Brain pericyte (primary cell): Measurements from ENCODE around the gene PPP1R14B.
A peak's percentile ranks its signal among the peaks of the same experiment; 100 is the strongest.

Experiments
- DNase-seq: peaks from one replicate; pipeline ENCODE4 v3.0.0-alpha.2; 2012; ENCODE audit warnings: low read depth, low spot score

Gene PPP1R14B

GRCh38 chr11:64210301-64211020, 36.3 kb downstream of the PPP1R14B start:
- no peak for DNase-seq

GRCh38 chr11:64209563-64209843, 37.2 kb downstream of the PPP1R14B start:
- no peak for DNase-seq

GRCh38 chr11:64208796-64209562, 37.8 kb downstream of the PPP1R14B start:
- DNase-seq = no peak

- no peak for DNase-seq
Measured at GRCh38 chr11:64208086-64208795, 38.5 kb downstream of the PPP1R14B start.

GRCh38 chr11:64207256-64208085, 39.3 kb downstream of the PPP1R14B start:
- DNase-seq = no peak

- no peak for DNase-seq
Measured at GRCh38 chr11:64206457-64207255, 40.1 kb downstream of the PPP1R14B start, which contains the start of gene FERMT3. TSS of gene FERMT3 (plus strand) at chr11:64206721. CDS start at chr11:64207365, 644 bp downstream.

- peak; percentile 93 for DNase-seq
Measured at GRCh38 chr11:64204464-64204989, 42.2 kb downstream of the PPP1R14B start.

GRCh38 chr11:64204080-64204440, 42.7 kb downstream of the PPP1R14B start:
- no peak for DNase-seq

- no peak for DNase-seq
Measured at GRCh38 chr11:64203421-64204079, 43.2 kb downstream of the PPP1R14B start.

GRCh38 chr11:64202992-64203391, 43.8 kb downstream of the PPP1R14B start:
- no peak for DNase-seq

GRCh38 chr11:64201543-64201942, 45.2 kb downstream of the PPP1R14B start:
- DNase-seq = no peak

GRCh38 chr11:64198511-64198910, 48.2 kb downstream of the PPP1R14B start:
- DNase-seq = no peak

- DNase-seq = no peak
Measured at GRCh38 chr11:64196626-64197025, 50.1 kb downstream of the PPP1R14B start.
